SK-N-SH (cell line): ENCODE results near the gene PLA2G4E.

ENCODE experiments used
- CHD2 ChIP-seq: fragments of 150-350 bp; IDR thresholded peaks from 2 replicates; pipeline ENCODE4 v1.6.1; 2018; ENCODE audit warnings: low read length; ENCODE audit not compliant: partially characterized antibody
- EP300 ChIP-seq, 2 experiments: IDR thresholded peaks; 2 replicates each; pipeline versions ENCODE4 v1.4.0 to v1.6.1; 2012; ENCODE audit warnings: borderline replicate concordance in 1 of 2, low read depth in 1 of 2, low read length in 1 of 2
- GABPA ChIP-seq: IDR thresholded peaks from 2 replicates; pipeline ENCODE4 v1.4.0; 2012; ENCODE audit warnings: low read depth, mild to moderate bottlenecking
- GATA2 ChIP-seq: sonication (generic); formaldehyde crosslinking; IDR thresholded peaks from 2 replicates; pipeline ENCODE4 v1.5.0; 2020; ENCODE audit warnings: mild to moderate bottlenecking, missing genetic modification reagents
- MEF2A ChIP-seq: IDR thresholded peaks from 2 replicates; pipeline ENCODE4 v1.4.0; 2012; ENCODE audit warnings: low read depth, borderline replicate concordance
- MXI1 ChIP-seq: IDR thresholded peaks from 2 replicates; pipeline ENCODE4 v1.6.1; 2012; ENCODE audit warnings: mild to moderate bottlenecking, low read depth, low read length, improper control_type of control experiment
- POLR2AphosphoS5 ChIP-seq: IDR thresholded peaks from 2 replicates; pipeline ENCODE4 v1.6.1; 2012; ENCODE audit warnings: low read depth, low read length
- RAD21 ChIP-seq: IDR thresholded peaks from 2 replicates; pipeline ENCODE4 v1.6.1; 2012; ENCODE audit warnings: mild to moderate bottlenecking, low read length
- RCOR1 ChIP-seq: fragments of 150-350 bp; IDR thresholded peaks from 2 replicates; pipeline ENCODE4 v1.6.1; 2017; ENCODE audit warnings: antibody characterized with exemption, low read length
- SMC3 ChIP-seq: IDR thresholded peaks from 2 replicates; pipeline ENCODE4 v1.6.1; 2012; ENCODE audit warnings: low read depth, low read length, improper control_type of control experiment
- TAF1 ChIP-seq: IDR thresholded peaks from 2 replicates; pipeline ENCODE4 v1.6.1; 2012; ENCODE audit warnings: low read depth, mild to moderate bottlenecking, low read length, moderate library complexity, borderline replicate concordance
- TF ChIP-seq, protein P1 (sequence below): fragments of 200-600 bp; sonication (generic); IDR thresholded peaks from 2 replicates; pipeline ENCODE4 v1.6.1; 2017; ENCODE audit warnings: antibody characterized with exemption, mild to moderate bottlenecking, moderate library complexity
- TF ChIP-seq, protein P2 (sequence below): fragments of 150-350 bp; IDR thresholded peaks from 2 replicates; pipeline ENCODE4 v1.6.1; 2017; ENCODE audit warnings: antibody characterized with exemption, low read length, low read depth, borderline replicate concordance

DNA sequence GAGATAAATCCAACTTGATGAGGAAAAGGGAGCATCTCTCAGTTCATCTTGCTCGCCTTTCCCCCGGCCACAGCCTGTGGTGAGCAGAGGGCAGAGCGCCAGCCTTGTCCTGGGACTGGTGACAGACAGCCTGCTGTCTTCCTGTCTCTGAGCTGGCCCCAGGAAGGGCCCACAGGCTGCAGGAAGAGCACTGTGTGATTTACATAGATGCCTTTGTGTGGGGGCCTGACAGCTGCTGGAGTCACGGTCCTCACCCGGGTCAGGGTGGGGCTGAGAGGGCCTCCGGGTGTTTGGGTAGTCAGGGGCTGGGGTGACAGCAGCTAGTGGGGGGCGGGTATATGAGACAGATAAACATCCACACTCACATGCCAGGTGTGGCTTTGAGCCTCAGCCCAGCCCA, 44.2 kb upstream of the PLA2G4E start:
- TF ChIP-seq, protein P1, sequence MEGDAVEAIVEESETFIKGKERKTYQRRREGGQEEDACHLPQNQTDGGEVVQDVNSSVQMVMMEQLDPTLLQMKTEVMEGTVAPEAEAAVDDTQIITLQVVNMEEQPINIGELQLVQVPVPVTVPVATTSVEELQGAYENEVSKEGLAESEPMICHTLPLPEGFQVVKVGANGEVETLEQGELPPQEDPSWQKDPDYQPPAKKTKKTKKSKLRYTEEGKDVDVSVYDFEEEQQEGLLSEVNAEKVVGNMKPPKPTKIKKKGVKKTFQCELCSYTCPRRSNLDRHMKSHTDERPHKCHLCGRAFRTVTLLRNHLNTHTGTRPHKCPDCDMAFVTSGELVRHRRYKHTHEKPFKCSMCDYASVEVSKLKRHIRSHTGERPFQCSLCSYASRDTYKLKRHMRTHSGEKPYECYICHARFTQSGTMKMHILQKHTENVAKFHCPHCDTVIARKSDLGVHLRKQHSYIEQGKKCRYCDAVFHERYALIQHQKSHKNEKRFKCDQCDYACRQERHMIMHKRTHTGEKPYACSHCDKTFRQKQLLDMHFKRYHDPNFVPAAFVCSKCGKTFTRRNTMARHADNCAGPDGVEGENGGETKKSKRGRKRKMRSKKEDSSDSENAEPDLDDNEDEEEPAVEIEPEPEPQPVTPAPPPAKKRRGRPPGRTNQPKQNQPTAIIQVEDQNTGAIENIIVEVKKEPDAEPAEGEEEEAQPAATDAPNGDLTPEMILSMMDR: no peak
- TF ChIP-seq EP300 (IDR thresholded peaks at IDR 0.05; ENCODE audit: borderline replicate concordance in 1 of 2, low read depth in 1 of 2, low read length in 1 of 2) (no peak), RAD21 (no peak), SMC3 (no peak), GABPA (no peak), CHD2 (no peak), GATA2 (CRISPR knock-in tag) (no peak), MXI1 (0 out of 2 replicates have a peak, but pooled peaks have one; percentile 14), RCOR1 (no peak), POLR2AphosphoS5 (no peak), TAF1 (no peak), MEF2A (no peak)
- TF ChIP-seq, protein P2, sequence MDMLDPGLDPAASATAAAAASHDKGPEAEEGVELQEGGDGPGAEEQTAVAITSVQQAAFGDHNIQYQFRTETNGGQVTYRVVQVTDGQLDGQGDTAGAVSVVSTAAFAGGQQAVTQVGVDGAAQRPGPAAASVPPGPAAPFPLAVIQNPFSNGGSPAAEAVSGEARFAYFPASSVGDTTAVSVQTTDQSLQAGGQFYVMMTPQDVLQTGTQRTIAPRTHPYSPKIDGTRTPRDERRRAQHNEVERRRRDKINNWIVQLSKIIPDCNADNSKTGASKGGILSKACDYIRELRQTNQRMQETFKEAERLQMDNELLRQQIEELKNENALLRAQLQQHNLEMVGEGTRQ: no peak
